Occipital lobe (tissue), 3 donors: ENCODE data around the gene TMEM238L. TPM values are rescaled to one million over a fixed set of nuclear protein-coding genes. Genes with fewer than 3 reads are reported as not detected.

Experiments used
- DNase-seq: peaks from one replicate; lab custom pipeline; 2025; lab: John Stamatoyannopoulos, UW
- small RNA-seq: library from RNA; depleted of rRNA; stranded (forward); fragments of <200 nt; gene quantifications from one replicate; pipeline ENCODE3, GENCODE V24; 2014
- total RNA-seq: library from RNA; depleted of rRNA; stranded (reverse); fragments of >200 nt; gene quantifications from one replicate; pipeline ENCODE4 v1.2.3, GENCODE V29; 2014

The TMEM238L gene
- total RNA-seq, 1 donor from 2014 or later, result not detected

- no peak for DNase-seq
Observed at GRCh38 chr17:10745231-10745630, 58.7 kb downstream of the TMEM238L start.

Small RNA genes within 50 kb of the gene (small RNA-seq; reads per million reads assigned to genes)
- gene AC015908.2, result not detected
- not detected for gene TMEM238L

Other genes starting within 250 kb of the TMEM238L start
- 1.4 TPM for gene MYH3, start 146.8 kb downstream of the TMEM238L start, total RNA-seq
- 8.4 TPM for gene SCO1, start 106.6 kb downstream of the TMEM238L start, total RNA-seq
- 19.8 TPM for gene ADPRM, start 106.5 kb downstream of the TMEM238L start, total RNA-seq
- gene TMEM220, start 74.1 kb downstream of the TMEM238L start, total RNA-seq, result 2.3 TPM
- 0.94 TPM for gene PIRT, start 34.0 kb upstream of the TMEM238L start, total RNA-seq